HG03045 (cell line): Measurements from ENCODE around the gene GJC1.
"Not testable (repeated sequence)": the region's sequence is repeated elsewhere in the genome, so short reads cannot be mapped to it uniquely, and the experiment has no call there.

ENCODE experiments used
- ATAC-seq: cut with Tn5 transposase; IDR thresholded peaks from one replicate; pipeline ENCODE4 v1.9.1; 2021; ENCODE audit warnings: mild to moderate bottlenecking, moderate library complexity; ENCODE audit not compliant: unreplicated experiment

The GJC1 gene

GRCh38 chr17:44846206-44846605 lies 16.1 kb upstream of the GJC1 start:
- ATAC-seq: no peak

- ATAC-seq: no peak
These were observed 14.3 kb upstream of the GJC1 start for GRCh38 chr17:44844390-44844830.

GRCh38 chr17:44842748-44843147 lies 12.7 kb upstream of the GJC1 start:
- no peak for ATAC-seq

- no peak for ATAC-seq
These were observed 10.8 kb upstream of the GJC1 start for GRCh38 chr17:44840936-44841335.

GRCh38 chr17:44840274-44840673 lies 10.2 kb upstream of the GJC1 start:
- no peak for ATAC-seq

- ATAC-seq: no peak
These were observed 7.1 kb upstream of the GJC1 start for GRCh38 chr17:44837196-44837595.

- no peak for ATAC-seq
These were observed 2.7 kb upstream of the GJC1 start for GRCh38 chr17:44832805-44833204.

- no peak for ATAC-seq
These were observed 1.3 kb upstream of the GJC1 start for GRCh38 chr17:44831371-44831770.

- no peak for ATAC-seq
These were observed 537 bp upstream of the GJC1 start for GRCh38 chr17:44830359-44831288.

GRCh38 chr17:44828919-44829522 lies 1.1 kb downstream of the GJC1 start:
- ATAC-seq: no peak

- ATAC-seq: no peak
These were observed 2.2 kb downstream of the GJC1 start for GRCh38 chr17:44827863-44828262.

GRCh38 chr17:44826123-44826790 lies 3.8 kb downstream of the GJC1 start:
- no peak for ATAC-seq

- ATAC-seq: not testable (repeated sequence)
These were observed 4.9 kb downstream of the GJC1 start for GRCh38 chr17:44825236-44825635.

- no peak for ATAC-seq
These were observed 9.4 kb downstream of the GJC1 start for GRCh38 chr17:44820631-44821212.

GRCh38 chr17:44818508-44818907 lies 11.6 kb downstream of the GJC1 start:
- ATAC-seq: not testable (repeated sequence)

GRCh38 chr17:44812263-44812662 lies 17.8 kb downstream of the GJC1 start:
- no peak for ATAC-seq

- not testable (repeated sequence) for ATAC-seq
These were observed 21.3 kb downstream of the GJC1 start for GRCh38 chr17:44808656-44809388.

GRCh38 chr17:44808156-44808555 lies 21.9 kb downstream of the GJC1 start:
- ATAC-seq: no peak

GRCh38 chr17:44807817-44808155 lies 22.3 kb downstream of the GJC1 start:
- ATAC-seq: no peak

GRCh38 chr17:44807093-44807816 lies 22.8 kb downstream of the GJC1 start:
- no peak for ATAC-seq
